GM10847 (cell line): ENCODE results near the gene SMIM22.

Source experiments
- POLR2A ChIP-seq: IDR thresholded peaks from 2 replicates; pipeline ENCODE4 v1.6.1; 2011; ENCODE audit not compliant: insufficient read length; ENCODE audit errors: extremely low read depth

The SMIM22 gene, protein sequence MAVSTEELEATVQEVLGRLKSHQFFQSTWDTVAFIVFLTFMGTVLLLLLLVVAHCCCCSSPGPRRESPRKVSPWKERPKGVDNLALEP

DNA sequence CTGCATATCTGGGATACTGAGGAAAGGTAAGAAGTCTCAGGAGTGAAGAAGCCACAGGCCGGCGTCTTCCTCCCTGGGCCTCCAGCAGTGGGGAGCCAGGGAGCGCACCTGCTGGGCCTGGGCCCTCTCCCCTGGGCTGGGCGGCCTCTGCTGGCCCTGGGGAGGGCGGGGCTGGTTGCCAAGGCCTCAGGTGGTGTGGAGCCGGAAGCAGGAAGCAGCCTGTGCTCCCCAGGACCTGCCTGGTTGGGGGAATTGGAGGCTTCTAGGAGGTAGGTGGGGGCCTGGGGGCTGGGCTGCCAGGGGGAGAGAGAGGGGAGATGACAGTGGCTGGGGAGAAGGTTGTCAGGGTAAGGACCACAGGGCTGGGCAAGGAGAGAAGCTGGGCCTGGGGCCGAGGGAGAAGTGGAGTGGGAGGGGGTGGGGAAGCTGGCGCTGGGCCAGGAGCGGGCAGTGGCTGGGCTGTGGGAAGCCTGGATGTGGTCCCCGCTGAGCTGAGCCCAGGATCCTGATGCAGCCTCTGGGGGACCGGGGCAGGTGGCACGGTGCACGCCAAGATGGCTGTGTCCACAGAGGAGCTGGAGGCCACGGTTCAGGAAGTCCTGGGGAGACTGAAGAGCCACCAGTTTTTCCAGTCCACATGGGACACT, at the start of gene SMIM22:
Gene SMIM22 (plus strand): TSS at position 189 of the 647 bp plus-strand sequence. CDS start 366 bp downstream, at position 555.
- no peak for TF ChIP-seq POLR2A

DNA sequence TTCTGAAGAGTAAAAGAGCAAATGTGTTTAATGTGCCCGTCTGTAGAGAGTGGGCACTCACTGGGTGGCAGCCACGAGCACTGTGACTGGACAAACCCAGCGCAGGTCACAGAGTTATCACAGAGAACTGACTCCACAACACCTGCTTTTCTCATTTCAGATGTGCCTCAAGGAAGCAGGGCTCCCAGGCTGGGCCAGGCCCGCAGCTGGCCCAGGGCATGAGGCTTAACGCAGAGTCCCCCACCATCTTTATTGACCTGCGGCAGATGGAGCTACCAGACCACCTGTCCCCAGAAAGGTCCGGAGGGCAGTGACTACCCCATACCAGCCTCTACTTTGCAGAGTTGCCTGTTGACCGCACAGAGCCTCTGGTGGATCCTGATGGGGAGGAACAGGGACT, 49.0 kb upstream of the SMIM22 start:
- TF ChIP-seq POLR2A: no peak

DNA sequence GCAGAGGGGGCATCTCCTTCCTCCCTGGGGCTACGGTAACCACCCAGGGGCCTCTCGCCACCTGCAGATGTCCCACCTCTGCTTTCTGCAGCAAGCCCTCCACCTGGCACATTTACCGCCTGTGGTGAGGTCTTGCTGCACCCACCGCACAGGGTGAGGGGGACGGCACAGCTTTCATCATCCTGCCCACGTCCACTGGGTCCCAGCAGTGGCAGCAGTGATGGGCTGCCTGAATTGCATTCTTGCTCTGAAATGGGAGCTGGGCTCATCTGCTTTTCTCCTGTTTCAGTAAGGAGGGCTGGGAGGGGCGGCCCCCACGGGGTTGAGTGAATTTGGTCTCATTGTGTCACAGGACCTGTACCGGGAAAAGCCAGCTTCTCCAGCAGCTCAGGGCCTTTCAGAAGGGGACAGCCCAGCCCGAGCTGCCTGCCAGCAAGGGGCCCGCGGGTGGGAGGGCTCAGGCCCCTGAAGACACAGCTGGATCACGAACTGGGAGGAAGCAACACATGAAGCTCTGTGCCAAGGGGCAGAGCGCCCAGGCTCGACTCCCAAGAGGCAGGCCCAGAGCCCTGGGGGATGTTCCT, 48.1 kb upstream of the SMIM22 start:
- TF ChIP-seq POLR2A: no peak

DNA sequence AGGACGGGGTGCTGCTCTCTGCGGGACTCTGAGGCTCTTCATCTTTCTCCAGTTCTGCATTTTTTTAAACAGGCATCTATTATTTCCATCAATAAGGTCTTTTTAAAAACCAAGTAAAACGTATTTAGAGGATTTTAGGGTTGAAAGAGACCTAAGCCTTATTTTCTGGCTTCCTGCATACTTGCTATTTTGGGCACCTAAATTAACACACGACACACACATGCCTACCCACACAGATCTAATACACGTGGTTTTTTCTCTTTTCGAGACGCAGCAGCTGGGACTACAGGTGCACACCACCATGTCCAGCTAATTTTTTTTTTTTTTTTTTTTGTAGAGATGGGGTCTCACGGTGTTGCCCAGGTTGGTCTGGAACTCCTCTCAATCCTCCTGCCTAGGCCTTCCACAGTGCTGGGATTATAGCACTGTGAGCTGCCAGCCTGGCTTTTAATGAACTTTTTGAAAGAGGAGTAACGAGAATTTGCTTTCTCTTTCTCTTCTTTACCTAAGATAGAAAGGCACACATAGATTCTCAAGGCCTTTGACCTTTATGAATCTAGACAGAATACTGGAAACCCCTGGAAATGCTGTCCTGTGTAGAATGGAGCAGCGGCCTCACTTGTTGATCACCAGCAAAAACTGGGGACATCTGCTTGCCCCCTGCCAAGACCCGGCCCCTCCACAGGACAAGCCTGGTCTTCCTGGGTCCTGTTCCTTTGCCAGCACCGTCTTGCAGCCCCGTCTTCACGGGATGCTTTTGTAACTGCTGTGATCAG, 47.1 kb upstream of the SMIM22 start:
- no peak for TF ChIP-seq POLR2A

DNA sequence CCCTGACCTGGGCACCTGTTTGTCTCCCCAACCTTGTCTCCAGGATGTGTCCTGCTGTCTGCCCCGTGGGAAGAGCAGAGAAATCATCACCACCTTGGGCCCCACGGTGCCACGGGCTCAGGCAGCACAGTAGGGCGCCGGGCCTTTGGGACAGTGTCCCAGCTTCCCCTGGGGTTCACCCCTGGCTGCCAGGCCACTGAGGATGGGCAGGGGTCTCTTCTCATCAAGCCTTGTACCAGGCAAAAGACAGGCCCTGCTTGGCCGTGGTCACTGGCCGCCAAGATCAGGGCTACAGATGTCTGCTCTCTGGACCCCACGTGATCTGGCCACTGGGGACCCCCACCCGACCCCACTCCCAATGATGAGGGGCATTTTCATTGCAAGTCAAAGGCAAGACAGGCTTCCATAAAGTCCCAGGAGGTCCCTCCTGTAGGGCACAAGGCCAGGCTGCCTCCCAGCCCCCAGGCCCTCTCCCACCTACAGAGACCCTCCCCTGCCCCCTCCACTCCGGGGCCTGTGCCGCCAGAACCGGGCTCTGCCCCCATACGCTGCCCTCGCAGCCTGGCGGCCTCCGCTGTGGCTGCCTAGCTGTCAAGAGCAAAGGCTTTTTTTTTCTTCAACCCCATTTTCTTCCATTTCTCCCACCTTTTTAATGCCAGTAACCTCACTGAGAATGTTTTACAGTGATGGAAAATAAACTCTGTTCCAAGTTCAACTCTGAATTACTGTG, 46.3 kb upstream of the SMIM22 start:
- no peak for TF ChIP-seq POLR2A

DNA sequence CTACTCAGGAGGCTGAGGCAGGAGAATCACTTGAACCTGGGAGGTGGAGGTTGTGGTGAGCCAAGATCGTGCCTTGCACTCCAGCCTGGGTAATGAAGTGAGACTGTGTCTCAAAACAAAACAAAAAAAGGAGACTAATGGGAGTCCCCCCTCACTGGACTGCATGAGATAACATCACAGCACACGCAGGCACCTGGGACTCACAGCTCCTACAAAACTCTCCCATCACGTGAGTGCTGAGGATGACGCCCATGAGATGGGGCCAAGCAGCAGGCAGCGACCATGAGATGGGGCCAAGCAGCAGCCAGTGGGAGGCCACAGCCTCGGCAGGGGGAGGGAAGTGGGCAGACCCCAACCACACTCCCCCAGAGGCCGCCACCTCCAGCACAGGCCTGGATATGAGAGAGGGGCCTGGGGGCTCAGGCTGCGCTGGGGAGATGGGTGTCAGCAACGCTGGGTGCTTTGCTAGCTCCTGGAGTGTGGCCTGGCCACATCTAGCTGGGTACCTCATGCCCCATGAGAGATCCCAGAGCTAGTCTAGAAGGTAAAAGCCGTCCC, 45.4 kb upstream of the SMIM22 start:
- no peak for TF ChIP-seq POLR2A

DNA sequence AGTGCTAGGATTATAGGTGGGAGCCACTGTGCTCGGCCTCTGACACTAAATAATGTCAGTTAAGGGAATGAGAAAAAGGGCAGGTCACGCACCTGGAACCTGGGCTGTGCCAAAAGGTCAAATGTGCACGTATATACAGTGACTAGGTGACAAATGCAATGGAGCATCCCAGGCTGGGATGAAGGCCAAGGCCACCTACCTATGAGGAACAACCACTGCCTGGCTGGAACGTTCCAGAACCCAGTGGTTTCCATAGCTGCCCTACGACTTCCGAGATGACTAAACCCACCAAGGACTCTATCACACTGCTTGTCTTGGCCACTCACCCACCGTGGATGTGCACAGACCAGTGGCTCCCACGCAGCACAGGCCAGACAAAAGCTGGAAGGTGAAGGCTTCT, 44.3 kb upstream of the SMIM22 start:
- no peak for TF ChIP-seq POLR2A

DNA sequence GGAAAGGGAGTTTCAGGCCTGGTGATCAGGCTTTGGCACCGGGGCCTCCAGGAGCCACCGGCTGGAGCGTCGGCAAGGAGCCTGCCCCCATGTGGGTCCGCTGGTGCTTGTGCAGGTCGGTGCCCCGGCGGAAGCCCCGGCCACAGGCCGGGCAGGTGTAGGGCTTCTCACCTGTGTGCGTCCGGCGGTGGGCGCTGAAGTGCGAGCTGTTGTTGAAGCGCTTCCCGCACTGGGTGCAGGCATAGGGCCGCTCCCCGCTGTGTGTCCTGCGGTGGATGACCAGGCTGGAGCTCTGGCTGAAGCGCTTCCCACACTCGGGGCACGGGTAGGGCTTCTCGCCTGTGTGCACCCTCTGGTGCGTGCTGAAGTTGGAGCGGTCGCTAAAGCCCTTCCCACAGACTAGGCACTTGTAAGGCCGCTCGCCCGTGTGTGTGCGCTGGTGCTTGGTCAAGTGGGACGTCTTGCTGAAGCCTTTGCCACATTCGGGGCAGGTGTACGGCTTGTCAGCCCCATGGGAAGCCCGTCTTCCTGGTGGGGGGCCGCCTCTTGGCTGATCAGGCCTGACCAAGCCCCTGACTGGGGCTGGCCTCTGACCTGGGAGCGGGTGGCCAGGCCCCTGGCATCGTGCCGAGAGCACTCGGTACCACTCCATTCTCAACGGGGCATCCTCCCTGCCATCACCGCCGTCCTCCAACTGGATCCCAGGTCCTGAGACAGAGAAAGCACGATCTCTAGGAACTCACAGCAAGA, 42.6 kb upstream of the SMIM22 start:
- no peak for TF ChIP-seq POLR2A

DNA sequence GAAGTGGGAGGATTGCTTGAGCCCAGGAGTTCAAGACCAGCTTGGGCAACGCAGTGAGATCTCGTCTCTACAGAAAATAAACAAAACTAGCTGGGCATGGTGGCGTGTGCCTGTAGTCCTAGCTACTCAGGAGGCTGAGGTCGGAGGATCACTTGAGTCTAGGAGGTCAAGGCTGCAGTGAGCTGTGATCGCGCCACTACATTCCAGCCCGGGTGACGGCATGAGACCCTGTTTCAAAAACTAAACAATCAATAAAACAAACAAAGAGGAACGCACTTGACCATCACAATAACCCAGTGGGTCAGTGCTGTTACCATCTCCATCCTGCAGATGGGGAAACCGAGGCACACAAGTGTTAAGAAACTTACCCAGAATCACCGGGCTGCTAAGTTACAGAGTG, 41.9 kb upstream of the SMIM22 start:
- no peak for TF ChIP-seq POLR2A

DNA sequence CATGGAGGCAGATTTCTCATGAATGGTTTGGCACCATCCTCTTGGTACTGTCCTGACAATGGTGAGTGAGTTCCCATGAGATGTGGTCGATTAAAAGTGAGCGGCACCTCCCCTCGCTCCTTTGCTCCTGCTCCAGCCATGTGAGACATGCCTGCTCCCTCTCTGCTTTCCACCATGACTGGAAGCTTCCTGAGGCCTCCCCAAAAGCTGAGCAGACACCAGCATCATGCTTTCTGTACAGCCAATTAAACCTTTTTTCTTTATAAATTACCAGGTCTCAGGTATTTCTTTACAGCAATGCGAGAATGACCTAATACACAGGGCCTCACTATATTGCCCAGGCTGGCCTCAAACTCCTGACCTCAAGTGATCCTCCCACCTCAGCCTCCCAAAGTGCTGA, 40.3 kb upstream of the SMIM22 start:
- TF ChIP-seq POLR2A: no peak

DNA sequence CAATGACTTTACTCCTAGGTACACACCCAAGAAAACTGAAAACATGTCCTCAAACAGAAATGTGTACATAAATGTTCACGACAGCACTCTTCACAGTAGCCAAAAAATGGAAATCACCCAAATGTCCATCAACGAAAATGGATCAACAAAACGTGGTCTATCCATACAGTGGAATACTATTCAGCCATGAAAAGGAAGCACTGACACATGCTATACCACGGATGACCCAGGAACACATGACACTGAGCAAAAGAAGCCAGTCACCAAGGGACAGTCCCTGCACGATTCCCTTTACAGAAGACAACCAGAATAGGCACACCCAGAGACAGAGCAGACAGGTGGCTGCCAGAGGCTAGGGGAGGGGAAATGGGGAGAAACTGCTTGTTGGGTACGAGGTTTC, 39.5 kb upstream of the SMIM22 start:
- no peak for TF ChIP-seq POLR2A

DNA sequence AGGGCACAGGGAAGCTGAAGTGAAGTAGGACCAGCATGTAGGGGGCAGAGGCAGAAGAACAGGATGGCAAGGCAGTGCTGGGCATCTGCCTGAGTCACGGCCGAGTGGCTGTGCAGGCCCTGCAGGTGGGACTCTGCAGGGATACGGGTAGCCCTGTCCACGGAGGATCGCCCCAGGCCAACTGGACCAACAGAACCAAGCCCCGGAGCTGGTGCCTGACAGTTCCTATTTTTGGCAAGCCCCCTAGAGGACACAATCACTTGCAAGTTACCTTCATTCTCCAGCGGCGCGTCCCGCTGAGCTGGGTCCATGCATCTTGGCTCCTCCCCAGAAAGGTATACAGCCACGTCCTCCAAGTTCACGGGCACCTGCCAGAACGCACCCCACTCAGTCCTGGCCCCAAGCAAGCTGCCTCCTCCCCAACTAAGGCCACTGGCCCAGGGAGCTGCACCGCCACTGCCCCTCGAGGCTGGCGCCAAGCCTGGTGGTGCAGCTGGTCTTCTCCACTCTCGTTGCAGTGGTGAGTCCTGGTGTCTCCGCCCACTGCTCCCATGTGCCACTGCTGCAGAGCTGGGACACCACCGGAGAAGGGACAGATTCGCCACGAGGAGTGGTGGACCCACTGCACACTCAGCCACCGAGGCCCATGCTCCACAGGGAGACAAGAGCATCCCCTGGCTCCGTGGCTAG, 34.8 kb upstream of the SMIM22 start:
- TF ChIP-seq POLR2A: no peak

DNA sequence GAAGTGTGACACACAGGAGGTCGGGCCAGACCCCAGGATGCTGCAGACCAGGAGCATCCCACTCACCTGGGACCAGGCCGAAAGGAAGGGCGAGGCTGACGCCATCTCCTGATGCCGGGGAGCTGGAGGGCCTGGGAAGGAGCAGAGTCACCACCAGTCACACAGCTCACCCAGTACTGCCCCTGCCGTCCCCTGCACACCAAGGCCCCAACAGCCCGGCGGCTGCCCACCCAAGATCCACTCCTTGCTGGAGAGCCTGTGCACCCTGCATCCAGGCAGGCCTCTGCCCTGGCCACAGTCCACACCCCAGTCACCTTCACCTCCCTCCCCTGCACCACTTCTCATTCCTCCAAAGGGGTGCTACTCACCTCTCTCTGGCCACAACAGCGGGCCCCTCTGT, 33.0 kb upstream of the SMIM22 start:
- TF ChIP-seq POLR2A: no peak

DNA sequence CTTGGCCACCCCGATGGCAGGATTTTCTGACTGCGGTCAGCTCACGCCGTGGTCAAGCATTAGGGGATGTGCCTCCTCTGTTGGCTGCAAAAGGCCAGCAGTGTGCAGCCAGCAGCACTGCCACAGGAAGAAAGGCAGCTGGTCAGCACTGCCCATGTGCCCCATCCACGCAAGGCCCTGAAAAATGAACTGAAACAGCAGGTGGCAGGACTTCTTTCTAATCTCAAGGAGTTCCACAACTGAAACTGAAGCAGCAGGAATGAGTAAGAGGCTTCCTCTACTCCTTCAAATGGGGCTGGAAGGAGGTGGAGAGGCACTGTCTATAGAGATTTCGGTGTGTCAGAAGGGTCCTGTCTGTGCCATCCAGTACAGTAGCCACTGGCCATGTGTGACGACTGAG, 31.4 kb upstream of the SMIM22 start:
- no peak for TF ChIP-seq POLR2A
